Cardiac septum (tissue), 1 donor: ENCODE data around the gene PIAS1. TPM values are rescaled to one million over a fixed set of nuclear protein-coding genes. Genes with fewer than 3 reads are reported as not detected.
"Not testable (repeated sequence)": the region's sequence is repeated elsewhere in the genome, so short reads cannot be mapped to it uniquely, and the experiment has no call there.

Experiments
- DNase-seq: peaks from one replicate; pipeline ENCODE4 v3.0.0-alpha.2; 2020; ENCODE audit warnings: low spot score
- intact Hi-C: fragments of 100-400 bp; cut with DNase I; formaldehyde crosslinking; loops from one replicate; pipeline ENCODE4 v1.14.0; 2022
- total RNA-seq: library from RNA; stranded (reverse); fragmentation: NEBNext Ultra II Directional; extraction: Animal tissue kit (Norgen Biotek cat#: 25700); gene quantifications from one replicate; pipeline ENCODE4 v1.2.1, GENCODE V29; 2021
- donor health status: DM: no; HTN: no; CAD: no.

Gene PIAS1
- total RNA-seq, 1 donor from 2014 or later = 29.4 TPM

DNA sequence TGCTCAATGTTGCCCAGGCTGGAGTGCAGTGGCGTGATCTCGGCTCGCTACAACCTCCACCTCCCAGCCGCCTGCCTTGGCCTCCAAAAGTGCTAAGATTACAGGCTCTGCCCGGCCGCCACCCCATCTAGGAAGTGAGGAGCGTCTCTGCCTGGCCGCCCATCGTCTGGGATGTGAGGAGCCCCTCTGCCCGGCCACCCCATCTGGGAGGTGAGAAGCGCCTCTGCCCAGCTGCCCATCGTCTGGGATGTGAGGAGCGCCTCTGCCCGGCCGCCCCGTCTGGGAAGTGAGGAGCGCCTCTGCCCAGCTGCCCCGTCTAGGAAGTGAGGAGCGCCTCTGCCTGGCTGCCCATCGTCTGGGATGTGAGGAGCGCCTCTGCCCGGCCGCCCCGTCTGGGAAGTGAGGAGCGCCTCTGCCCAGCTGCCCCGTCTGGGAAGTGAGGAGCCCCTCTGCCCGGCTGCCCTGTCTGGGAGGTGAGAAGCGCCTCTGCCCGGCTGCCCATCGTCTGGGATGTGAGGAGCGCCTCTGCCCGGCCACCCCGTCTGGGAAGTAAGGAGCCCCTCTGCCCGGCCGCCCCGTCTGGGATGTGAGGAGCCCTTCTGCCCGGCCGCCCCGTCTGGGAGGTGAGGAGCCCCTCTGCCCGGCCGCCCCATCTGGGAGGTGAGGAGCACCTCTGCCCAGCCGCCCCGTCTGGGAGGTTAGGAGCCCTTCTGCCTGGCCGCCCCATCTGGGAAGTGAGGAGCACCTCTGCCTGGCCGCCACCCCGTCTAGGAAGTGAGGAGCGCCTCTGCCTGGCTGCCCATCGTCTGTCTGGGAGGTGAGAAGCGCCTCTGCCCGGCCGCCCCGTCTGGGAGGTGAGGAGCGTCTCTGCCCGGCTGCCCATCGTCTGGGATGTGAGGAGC is 167.7 kb downstream of the PIAS1 start:
- peak; percentile 50 for DNase-seq
- intact Hi-C loops = not testable (repeated sequence)

DNA sequence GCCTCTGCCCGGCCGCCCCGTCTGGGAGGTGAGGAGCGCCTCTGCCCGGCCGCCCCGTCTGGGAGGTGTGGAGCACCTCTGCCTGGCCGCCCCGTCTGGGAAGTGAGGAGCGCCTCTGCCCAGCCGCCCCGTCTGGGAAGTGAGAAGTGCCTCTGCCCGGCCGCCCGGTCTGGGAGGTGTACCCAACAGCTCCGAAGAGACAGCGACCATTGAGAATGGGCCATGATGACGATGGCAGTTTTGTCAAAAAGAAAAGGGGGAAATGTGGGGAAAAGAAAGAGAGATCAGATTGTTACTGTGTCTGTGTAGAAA is 168.3 kb downstream of the PIAS1 start:
- DNase-seq, intact Hi-C loops: not testable (repeated sequence)

DNA sequence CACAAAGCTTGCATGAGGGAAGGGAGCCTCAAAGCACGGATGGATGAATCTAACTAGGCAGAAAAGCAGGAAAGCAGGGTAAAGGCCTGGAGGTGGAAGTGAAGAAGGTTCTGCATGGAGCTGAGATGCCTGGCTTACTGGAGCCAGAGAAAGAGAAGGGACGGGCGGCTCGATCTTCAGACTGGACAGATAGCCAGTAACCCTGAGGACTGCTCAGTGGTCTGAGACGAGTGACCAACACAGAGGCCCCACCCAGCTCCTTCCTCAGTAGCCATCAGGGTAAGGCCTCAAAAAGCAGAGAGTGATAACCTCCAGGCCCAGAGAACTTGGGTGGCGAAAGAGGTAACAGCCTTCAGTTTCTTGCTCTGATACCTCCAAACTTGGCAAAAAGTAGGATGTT is 169.1 kb downstream of the PIAS1 start:
- no peak for DNase-seq
- intact Hi-C loops = no loop called here

DNA sequence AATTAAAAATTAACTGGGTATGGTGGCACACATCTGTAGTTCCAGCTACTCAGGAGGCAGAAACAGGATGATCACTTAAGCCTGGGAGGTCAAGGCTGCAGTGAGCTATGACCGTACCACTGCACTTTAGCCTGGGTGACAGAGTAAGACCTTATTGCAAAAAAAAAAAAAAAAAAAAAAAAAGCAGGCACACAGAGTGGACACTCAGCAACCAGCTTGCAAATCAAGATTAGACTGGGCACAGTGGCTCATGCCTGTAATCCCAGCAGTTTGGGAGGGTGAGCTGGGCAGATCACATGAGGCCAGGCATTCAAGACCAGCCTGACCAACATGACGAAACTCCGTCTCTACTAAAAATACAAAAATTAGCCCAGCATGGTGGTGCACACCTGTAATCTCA is 170.0 kb downstream of the PIAS1 start:
- intact Hi-C loops = no loop called here
- no peak for DNase-seq

DNA sequence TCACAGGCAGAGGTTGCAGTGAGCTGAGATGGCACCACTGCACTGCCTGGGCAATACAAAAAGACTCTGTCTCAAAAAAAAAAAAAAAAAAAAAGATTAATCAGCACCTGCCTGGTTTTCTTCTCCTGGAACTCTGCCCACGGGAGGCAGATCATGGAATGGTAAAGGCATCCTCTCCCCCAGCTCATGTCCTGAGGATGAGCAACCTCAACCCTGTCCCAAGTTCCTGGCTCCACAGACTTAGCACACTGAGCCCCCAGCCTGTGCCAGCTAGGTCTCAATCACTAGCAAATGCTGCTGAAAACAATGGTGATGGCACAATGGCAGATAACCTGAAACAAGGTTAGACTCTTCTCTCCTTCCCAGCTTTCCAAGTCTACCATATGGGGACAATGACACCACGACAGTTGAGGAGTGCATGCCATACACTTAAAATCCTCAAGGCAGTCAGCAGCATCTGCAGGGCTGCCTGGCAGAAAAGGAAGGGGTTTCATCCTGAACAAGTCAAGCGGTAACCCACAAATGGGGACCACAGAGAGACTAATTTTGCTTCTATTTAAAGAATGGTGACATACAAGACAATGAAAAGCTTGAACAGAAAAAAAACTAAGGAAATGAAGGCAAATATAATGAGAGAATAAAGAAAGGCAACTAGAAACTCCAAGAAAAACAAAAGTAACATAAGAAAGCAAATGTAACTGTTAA is 170.6 kb downstream of the PIAS1 start:
- intact Hi-C loops = no loop called here
- no peak for DNase-seq

DNA sequence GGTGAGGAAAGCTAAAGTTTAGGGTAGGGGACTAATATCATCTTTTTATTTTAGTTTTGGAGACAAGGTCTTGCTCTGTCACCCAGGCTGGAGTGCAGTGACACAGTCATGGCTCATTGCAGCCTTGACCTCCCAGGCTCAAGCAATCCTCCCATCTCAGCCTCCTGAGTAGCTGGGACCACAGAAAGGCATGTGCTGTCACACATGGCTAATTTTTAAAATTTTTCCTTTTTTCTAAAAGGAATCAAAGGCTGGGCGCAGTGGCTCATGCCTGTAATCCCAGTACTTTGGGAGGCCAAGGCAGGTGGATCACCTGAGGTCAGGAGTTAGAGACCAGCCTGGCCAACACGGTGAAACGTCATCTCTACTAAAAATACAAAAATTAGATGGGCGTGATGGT is 171.3 kb downstream of the PIAS1 start:
- intact Hi-C loops, DNase-seq: not testable (repeated sequence)

DNA sequence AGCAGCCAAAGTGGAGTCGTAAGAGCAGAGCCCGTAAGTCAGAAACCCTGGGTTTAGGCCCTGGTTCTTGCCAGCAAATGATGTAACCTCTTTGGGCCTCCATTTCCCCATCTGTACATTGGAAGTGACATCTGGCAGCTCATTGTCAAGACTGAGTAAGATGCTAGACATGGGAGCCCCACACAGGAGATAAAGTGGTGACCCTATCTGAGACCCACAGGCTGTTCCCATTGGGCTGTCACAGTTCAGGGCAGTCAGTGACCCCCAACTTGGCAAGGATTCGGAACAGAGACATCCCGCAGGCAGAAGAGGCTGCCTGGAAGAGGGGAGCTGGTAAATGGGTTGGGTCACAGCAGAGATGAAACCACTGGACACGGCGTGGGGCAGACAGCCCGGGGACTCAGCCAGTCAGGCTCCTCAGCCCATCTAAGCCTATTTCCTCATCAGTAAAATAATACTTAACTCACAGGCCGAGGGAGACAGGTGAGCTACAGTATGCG is 173.6 kb downstream of the PIAS1 start:
- intact Hi-C loops = no loop called here
- no peak for DNase-seq

DNA sequence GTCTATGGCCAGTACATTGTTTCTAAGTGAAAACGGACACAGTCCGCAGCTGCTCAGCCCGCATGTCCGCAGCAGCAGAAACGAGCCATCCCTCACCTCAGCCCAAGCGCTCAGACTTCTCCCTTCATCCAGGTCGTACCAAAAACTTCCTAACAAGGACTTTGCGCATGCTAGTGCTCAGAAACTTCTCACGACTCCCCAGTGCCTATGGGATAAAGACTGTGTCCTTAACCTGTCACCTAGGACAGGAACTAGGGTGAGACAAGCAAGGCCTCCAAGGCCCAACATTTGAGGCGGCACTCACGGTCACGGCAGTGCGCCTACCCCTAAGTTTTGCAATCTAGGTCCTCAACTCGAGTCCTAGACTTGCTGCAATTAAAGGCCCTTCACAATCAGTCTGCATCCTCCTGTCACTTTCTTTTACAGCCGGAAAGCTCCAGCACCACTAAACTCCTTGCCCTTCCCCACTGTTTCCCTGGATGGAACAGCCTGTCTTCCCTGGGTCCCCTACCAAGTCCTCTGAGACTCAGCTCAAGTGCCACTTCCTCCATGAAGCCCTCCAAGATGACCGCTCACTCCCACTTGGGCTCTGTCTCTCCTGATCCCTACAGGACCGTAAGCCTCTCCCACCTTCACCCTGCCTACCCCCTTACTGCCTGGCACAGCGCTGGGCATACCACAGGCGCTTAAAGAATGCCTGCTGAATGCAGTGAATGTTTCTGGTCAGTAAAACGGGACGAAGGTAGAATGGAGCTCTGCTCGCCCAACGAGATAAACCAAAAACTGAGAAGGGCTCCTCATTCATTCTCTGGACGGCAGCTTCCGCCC is 174.2 kb downstream of the PIAS1 start:
- DNase-seq = no peak
- intact Hi-C loops = no loop called here

DNA sequence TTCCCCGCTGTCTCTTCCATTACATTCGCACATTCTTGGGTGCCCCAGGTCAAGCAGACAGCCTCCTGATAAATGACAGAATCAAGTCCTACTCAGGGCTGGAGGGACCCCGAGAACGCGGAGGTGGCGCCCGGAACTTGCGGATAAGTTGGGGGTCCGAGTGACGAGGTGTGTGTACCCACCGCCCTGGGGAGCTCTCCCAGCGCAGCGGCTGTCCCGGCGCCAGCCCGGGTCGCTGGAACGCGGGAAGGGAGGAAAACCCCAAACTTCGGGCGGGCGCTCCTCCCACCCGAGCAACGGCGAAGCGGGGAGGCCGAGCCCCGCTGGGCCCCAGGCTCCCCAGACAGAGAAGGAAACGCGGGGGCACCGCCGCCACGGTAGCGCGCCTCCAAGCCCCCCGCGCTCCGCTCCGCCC is 174.9 kb downstream of the PIAS1 start:
- no peak for DNase-seq
- intact Hi-C loops = no loop called here

DNA sequence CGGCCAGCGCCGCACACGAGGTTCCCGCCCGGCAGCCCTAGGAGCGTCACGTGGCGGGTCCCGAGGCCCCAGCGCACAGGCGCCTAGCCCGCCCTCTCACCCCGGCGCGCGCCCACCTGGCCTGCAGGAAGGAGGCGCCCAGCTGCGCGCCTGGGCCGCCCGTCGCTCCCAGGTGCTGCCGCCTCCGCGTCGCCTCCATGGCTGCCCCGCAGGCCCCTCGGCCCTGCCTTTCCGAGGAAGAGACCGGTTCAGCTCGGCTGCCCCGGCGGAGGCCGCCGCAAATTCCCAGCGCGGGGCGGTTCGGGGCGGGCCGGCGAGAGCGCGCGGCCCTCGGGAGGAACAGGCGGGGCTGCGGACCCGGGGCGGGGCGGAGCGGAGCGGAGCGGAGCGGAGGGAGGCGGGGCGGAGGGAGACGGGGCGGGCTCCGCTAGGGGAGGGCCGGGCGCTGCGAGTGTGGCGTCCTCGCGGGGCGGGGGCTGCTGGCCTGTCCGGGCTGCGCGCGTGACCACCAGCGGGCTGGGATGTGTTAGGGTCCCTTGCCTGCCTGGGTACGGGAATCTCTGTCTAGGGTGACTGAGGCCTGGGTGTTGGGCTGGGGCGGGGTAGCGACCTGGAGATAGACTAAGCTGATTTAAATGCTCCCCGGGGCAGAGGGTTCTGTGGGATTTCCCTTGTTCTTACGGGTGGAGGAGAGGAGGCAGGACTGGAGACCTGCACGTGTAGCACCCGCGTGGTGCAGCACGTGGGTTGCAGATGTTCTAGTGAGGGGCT is 175.5 kb downstream of the PIAS1 start, which contains the start of gene CLN6:
TSS of gene CLN6 (minus strand) at position 343 of the 771 bp plus-strand sequence. CDS start at position 199, 144 bp downstream.
- peak; percentile 93 for DNase-seq
- intact Hi-C loops = no loop called here

DNA sequence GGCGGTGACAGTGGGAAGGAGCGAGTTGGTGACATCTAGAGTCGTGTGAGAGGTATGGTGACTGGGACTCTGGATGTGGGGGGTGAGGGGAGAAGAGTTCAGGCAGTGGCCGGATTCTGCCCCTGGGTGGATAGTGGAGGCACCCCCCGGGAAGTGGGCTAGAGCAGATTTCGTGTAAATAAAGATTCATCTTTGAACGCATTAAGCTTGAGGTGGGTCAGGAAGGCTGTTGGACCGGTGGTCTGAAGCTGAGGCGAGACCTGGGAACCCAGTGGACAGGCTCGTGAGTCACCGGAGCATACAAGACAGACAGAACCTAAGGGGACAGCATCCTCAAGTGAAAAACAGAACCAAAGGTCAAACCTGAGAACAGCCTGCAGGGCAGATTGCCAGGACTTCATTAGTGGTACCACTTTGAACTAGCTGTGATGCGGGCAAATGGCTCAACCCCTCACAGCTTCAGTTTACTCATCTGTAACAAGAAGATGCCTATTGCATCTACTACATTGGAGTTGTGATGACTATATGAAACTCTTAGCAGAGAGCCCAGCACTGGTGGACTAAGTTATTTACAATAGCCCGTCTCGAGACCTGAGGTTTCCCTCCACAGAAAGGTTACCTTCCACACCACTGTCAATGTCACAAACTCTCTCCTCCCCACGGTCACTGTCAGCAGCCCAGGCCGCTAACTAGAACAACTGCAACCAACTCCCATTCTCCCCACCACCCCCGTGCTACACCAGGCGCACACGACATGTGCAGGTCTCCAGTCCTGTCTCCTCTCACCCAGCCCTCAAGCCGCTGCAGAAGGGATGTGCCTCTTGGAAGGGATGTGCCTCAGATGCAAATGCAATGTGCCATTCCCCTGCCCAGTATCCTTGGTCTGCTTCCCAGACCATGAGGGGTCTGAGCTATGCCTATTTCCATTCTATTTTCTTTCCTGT is 176.3 kb downstream of the PIAS1 start:
- no peak for DNase-seq
- intact Hi-C loops = no loop called here

DNA sequence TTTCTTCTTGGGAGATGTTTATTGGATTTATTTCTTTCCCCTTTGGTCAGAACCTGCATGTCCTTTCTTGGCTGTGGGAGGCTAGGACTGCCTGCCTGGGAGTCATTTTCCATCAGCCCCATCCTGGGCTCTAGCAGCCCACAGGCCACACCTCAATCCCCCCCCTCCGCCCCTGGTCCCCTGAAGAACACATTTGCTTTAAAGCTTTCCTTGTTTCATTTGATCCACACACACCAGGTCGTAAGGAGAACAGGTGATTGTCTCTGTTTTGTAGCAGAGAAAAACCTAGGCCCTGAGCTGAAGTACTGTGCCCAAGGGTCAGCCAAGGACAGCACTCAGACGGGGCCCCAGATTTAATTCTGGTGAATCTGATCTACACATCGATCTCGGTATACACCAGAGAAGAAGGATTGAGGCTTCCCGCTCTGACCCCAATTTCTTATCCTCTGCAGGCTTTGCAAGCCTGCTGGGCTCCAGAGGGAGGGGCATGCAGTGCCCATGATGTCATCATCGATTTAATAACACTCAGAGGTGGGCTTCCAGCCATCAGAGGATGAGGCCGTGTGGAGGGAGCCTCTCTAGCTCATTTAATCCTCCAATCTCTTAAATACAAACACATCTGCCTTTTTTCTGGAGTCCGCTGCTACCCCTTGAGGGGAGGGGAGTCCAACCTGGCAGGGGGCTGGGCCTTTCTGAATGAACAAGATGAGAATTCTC is 177.1 kb downstream of the PIAS1 start:
- no peak for DNase-seq
- intact Hi-C loops = no loop called here

DNA sequence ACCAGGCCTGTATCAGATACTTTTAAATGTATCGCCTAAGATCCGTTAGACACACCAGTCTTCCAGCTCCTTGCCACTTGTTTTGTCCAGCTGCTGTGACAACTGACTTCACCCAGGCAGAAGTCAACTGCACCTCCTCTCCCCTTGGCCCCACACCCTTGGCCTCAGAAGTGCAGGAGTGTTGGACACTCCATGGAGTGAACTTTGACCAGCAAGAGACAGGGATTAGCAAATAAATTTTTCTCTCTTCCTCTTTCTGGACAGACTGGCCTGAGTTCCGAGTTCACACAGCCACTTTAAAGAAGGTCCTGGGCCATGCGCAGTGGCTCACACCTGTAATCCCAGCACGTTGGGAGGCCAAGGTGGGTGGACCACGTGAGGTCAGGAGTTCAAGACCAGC is 178.3 kb downstream of the PIAS1 start:
- intact Hi-C loops = no loop called here
- no peak for DNase-seq

DNA sequence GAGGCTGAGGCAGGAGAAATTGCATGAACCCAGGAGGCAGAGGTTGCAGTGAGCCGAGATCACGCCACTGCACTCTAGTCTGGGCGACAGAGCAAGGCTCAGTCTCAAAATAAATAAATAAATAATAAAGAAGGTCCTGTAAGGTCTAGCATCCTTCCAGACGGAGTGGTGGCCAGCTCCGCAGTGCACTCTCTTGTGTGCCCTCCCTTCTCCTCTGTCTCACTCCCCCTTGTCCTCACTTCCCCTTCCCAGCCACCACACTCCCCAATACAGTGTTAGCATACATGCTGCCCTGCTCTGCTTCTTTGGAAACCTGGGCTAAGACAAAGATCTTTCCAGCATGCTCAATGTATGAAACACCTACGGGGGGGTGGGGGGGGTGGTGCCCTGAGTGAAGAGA is 178.8 kb downstream of the PIAS1 start:
- intact Hi-C loops = no loop called here
- peak; percentile 85 for DNase-seq

DNA sequence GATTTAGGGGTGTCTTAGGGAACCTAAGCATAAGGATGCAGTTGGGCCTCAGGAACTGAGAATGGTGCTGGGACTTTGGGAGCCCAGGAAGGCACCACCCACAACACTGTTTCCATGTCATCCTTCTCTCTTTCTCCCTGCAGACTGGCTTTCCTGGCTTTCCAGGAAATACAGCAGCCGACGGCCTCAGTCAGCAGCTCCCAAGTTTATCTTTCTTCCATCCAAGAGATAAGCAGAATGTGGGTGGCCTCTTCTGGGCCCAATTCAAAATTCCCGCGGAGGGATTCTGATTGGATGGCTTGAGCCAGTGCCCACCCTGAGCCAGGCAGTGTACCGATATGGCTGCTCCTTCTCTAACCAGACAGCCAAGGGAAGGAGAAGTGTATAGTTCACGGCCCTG is 179.9 kb downstream of the PIAS1 start:
- no peak for DNase-seq
- intact Hi-C loops = no loop called here

DNA sequence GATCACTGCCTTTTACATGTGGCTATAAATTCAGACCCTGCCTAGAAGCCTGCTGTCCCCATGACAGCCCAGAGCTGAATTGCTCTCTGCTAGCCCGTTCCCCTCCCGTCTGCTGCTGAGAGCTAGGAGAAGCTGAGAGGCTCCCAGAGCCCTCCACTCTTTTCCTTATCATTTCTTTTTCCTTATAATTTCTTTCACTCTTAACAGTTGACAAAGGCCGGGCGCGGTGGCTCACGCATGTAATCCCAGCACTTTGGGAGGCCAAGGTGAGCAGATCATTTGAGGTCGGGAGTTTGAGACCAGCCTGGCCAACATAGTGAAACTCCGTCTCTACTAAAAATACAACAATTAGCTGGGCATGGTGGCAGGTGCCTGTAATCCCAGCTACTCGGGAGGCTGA is 180.4 kb downstream of the PIAS1 start:
- DNase-seq, intact Hi-C loops: not testable (repeated sequence)

DNA sequence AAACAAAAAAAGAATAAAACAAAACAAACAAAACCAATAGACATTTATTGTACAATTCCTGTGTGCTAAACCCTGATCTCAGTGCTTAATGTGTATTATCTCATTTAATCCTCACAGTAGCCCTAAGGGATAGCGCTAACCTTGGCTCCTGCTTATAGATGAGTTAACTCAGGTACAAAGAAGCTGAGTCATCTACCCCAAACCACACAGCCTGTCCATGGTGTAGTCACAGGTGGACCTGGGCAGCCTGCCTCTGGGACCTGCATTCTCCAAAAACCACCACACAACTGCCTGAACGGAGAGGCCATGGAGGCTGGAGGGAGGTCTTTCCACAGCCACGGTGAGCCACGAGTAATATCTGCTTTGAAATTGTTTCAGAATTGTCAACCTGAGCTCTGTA is 180.9 kb downstream of the PIAS1 start:
- intact Hi-C loops = no loop called here
- no peak for DNase-seq

DNA sequence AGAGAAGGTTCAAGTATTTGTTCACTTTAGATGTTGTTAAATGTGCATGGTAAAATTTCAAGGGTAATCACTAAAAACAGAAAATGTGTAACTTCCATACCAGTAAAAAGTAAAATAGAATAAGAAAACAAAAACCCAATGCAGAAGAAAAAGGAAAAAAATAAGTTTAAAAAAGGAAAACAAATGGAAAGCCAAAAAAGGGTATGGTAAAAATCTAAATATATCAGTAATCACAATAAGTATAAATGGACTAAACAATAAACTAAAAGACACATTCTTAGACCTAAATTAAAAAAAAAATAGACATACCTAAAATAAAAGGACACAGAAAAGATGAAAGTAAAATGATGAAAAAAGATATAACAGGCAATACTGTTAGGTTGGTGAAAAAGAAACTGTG is 184.9 kb downstream of the PIAS1 start:
- no peak for DNase-seq
- intact Hi-C loops = no loop called here
